ENCODE data around the gene SSTR5.

SSTR5 gene

DNA sequence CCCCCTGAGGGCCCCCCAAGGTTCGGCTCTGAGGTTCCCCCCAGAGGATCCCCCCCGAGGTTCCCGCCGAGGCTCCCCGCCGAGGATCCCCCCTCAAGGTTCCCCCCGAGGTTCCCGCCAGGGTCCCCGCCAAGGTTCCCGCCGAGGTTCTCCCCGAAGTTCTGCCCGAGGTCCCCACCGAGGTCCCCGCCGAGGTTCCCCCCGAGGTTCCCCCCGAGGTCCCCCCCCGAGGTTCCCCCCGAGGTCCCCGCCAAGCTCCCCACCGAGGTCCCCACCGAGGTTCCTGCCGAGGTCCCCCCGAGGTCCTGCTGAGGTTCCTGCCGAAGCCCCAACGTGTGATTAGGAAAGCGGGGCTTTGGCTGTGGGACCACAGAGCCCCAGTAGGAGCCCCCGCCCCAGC, 32.2 kb upstream of the SSTR5 start:
- no peak for DNase-seq (ENCODE audit: low spot score)

- DNase-seq (ENCODE audit: low spot score): no peak
These were observed 30.4 kb upstream of the SSTR5 start for GRCh38 chr16:1042049-1042744.

DNA sequence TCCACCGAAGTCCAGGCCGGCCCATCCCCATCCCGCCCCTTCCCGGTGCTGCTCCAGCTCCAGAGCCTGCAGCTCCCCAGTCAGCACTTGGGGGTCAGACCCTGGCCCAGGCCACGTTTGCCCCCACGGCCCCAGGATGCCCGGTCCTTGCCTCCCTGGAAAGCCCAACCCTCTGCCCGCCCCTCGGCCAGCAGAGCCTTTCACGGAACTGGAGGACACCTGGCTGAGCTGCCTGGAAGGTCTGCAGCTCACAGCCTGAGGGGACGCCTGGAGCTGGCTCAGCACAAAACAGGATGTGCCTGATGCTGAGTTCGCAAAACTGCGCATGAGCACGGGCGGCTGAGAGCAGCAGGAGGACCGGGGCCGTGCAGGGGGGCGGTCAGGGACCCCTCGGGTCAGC, 29.7 kb upstream of the SSTR5 start:
- DNase-seq (ENCODE audit: low spot score): no peak

GRCh38 chr16:1043881-1044451, 28.6 kb upstream of the SSTR5 start:
- DNase-seq (ENCODE audit: low spot score): no peak

- no peak for DNase-seq (ENCODE audit: low spot score)
These were observed 27.9 kb upstream of the SSTR5 start for GRCh38 chr16:1044460-1045309.

- no peak for DNase-seq (ENCODE audit: low spot score)
These were observed 27.1 kb upstream of the SSTR5 start for GRCh38 chr16:1045310-1045992.

DNA sequence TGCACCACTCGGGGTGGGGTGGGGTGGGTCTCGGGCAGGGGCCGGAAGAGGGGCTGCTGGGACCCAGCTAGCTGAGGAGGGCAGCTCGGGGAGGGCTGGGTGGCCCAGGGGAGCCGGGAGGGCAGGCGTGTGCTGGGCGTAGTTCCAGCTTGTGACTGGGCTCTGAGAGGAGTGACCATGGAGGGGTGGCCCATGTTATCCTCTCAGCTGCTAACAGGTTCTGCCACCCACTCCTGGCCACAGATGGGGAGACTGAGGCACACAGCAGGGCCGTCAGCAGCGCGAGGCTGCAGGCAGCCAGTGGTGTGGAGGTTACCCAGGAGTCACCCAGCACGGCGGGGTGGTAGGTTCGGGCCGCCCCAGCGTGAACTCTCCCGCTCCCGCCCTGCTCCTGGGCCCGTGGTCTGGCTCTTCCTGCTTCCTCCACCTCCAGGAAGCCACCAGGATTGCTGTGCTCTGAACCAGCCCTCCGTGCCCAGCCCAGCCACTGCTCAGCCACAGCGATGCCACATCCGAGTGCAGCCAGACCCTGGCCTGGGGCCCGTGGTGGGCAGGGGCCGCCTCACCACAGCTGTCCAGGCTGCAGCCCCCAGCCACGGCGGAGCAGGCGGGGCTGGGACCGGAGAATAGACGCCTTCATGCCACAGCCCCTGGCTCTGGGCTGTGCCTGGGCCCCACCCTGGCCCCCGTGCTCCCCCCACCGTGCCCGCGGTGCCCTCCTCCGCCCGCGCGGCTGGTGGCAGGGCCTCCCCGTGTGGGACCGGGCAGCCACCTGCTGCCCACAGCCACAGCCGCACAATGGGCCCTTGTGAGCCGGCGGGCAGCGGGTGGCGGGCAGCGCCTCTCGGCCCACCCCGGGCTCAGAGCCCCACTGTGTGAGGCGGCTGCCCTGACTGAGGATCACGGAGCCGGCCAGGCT, 26.3 kb upstream of the SSTR5 start:
- no peak for DNase-seq (ENCODE audit: low spot score)

DNA sequence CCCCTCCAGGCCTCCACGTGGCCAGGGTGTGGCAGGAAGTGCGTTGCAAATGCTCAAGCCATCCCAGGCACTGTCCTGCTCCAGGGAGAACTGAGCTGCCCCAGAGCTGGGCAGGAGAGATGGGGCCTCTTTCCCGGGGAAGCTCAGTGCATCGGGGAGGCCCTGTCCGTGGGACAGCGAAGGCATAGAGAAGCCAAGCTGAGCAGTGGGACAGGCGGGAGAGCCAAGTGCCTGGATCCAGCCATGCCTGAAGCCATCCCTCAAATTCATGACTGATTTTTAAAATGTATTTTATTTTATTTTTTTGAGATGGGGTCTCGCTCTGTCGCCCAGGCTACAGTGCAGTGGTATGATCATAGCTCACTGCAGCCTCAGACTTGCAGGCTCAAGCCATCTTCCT, 25.4 kb upstream of the SSTR5 start:
- DNase-seq (ENCODE audit: low spot score): no peak

- DNase-seq (ENCODE audit: low spot score): no peak
These were observed 24.7 kb upstream of the SSTR5 start for GRCh38 chr16:1047801-1048200.

GRCh38 chr16:1048442-1049112, 24.0 kb upstream of the SSTR5 start:
- DNase-seq (ENCODE audit: low spot score): no peak

DNA sequence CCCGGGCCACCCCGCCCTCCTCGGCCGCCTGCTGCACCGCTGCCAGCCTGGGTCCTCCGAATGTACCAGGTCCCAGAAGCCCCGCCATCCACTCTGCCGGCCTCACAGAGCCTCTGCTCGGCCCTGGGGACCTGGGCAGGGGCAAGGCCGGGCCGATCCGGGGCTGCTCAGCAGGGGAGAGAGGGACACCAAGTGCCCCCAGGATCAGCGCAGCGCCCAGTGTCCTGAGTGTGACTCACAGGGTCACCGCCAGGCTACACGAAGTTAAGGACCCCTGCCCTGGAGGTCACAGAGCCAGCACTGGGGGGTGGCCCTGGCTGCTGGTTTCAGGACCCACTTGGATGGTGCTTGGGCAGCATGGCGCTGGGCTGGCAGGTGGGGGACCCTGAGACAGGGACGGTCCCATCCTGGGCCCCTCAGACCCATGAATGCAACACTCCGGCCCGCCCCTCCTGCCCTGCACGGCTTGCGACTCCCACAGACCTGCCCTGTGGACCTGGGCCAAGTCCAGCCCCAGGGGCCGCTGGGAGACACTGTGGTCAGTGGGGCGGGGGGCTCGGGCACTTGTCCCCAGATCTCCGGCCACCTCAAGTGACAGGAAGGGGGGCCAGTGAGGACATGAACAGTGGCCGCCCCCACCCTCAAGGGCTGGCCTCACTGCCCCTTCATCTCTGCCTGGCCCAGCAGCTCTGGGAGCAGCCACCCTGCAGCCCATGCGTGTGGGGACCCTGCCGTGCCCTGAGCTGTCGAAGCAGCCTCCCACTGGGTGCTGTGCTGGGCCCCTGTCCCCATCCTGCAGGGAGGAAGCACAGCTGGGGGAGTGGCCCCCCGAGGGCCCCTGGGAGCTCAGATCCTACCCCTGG, 23.2 kb upstream of the SSTR5 start:
- DNase-seq (ENCODE audit: low spot score): no peak

DNA sequence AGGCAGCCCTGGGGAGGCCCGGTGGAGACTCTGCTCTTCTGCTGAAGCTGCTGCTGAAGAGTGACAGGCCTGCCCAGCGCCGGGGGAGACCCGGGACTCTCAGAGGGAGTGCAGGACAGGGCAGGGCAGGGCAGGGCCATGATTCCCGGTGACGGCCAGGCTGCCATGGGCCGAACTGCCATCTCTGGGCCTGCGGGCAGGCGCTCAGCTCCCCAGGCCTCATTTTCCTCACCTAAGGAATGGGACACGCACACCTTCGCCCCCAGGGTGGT, 22.6 kb upstream of the SSTR5 start:
- no peak for DNase-seq (ENCODE audit: low spot score)

GRCh38 chr16:1050516-1050915, 22.0 kb upstream of the SSTR5 start:
- no peak for DNase-seq (ENCODE audit: low spot score)

DNA sequence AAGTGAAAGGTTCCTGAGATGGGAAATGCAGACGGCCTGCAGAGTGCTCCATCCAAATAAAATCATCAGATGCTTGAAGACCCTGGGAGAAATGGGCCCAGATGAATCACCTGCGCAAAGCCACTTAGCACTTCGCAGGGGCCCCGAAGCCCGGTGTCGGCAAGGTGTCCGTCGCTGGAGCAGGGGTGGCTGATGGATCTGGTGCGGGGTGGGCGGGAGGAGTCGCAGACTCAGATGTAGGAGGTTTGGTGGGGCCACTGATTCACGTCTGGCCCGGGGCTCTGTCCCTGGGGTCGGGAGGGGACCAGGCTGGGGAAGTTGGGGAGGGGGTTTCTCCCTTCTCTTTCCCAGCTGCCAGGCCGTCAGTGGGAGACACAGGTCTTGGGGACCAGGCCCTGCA, 21.6 kb upstream of the SSTR5 start:
- DNase-seq (ENCODE audit: low spot score): no peak

GRCh38 chr16:1051446-1051845, 21.1 kb upstream of the SSTR5 start:
- DNase-seq (ENCODE audit: low spot score): no peak

DNA sequence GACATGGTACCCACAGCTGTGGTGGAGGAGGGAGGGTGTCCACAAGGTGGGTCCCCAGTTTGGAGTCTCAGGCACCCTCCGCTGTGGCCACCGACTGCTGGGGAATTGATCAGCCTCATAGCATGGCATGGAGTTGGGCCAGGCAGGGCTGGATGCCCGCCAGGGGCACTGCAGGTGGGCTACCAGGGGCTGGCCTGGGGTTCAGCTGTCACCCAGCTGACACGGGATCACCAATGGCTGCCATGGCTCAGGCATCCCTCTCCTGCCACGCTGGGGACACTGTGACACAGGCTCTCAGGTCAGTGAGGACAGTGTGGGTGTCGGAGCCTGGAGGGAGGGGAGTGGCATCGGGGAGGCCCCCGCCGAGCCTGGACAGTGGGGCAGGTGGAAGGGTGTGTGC, 19.8 kb upstream of the SSTR5 start:
- DNase-seq (ENCODE audit: low spot score): no peak

DNA sequence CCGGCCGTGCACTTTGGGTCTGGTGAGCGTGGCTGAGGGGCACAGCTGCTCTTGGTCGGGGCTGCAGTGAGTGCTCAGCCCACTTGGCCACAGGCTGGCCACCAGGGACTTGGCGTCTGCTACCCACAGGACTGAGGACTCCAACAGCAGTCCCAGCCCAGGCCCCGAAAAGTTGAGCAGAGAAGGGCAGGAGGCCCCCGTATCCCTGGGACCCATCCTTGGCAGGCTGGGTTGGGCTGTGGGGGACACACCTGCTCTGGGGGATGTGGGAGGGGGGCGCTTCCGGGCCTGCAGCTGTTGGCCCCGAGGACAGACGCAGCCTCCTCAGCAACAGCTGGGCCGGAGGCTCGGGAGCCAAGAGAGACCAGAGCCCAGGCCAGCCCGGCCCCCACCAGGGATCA, 19.4 kb upstream of the SSTR5 start:
- DNase-seq (ENCODE audit: low spot score): no peak

DNA sequence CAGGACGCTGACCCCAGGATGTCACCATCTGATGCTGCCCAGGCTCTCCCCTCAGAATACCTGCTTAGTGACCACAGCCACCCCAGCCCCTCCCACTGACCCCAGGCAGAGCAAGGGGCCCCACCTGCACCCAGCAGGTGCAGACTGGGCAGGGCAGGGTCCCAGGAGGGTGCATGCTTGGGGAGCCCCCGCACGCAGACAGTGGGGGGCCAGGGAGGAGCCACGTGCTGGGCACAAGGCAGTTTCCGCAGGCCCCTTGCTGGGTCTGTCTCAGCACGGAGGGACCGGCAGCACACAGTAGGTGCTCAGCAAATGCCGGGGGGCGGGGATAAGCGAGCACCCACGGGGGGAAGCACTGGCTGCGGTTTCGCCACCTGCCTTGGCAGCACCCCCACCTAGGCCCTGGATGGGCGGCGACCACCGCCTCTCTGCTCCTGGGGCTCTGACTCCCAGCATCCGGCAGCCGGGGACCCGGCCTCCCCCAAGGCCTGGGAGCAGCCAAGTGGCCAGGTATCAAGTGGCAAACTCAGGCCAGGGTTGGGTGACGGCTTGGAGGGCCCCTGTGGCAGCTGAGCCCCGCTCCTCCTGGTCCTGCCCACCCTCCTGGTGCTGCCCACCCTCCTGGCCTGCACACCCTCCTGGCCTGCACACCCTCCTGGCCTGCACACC, 18.7 kb upstream of the SSTR5 start:
- no peak for DNase-seq (ENCODE audit: low spot score)

- no peak for DNase-seq (ENCODE audit: low spot score)
These were observed 17.6 kb upstream of the SSTR5 start for GRCh38 chr16:1054660-1055556.

Measured in hematopoietic multipotent progenitor cell treated with erythropoietin and hydrocortisone succinate and interleukin-3 and kit ligand, for 17 days (in vitro differentiated cells).